GM06990 (cell line): ENCODE results near the gene TRIM40.

Experiments
- DNase-seq: peaks from one replicate; pipeline ENCODE4 v3.0.0-alpha.2; 2011; ENCODE audit not compliant: insufficient read length; ENCODE audit errors: extremely low read depth
- H3K27me3 ChIP-seq: replicated peaks from 2 replicates; pipeline ENCODE4 v1.6.0; 2011; ENCODE audit warnings: low read length; ENCODE audit not compliant: control insufficient read depth, insufficient read depth
- H3K36me3 ChIP-seq: 2 replicates; pipeline ENCODE4 v1.5.1; 2011; ENCODE audit warnings: low read length; ENCODE audit not compliant: control insufficient read depth, insufficient read depth
- H3K4me3 ChIP-seq: replicated peaks from 2 replicates; pipeline ENCODE4 v1.5.1; 2011; ENCODE audit warnings: low read depth, mild to moderate bottlenecking, control low read depth, low read length
- CTCF ChIP-seq: IDR thresholded peaks from 2 replicates; pipeline ENCODE4 v1.5.1; 2011; ENCODE audit warnings: low read length, control low read depth, mild to moderate bottlenecking, inconsistent platforms; ENCODE audit not compliant: insufficient read depth, poor library complexity, severe bottlenecking

Gene TRIM40

GRCh38 chr6:30157581-30157980 lies 21.6 kb downstream of the TRIM40 start:
- Histone ChIP-seq H3K27me3 (no peaks in the 10 kb centered on the region), H3K4me3 (no peak overlapping the region), H3K36me3 (no peaks in the 10 kb centered on the region)
- no peak for TF ChIP-seq CTCF
- no peak for DNase-seq

- no peak for DNase-seq
- H3K36me3 ChIP-seq = no peaks in the 10 kb centered on the region
- no peaks in the 10 kb centered on the region for H3K27me3 ChIP-seq
- TF ChIP-seq CTCF = no peak
- no peak overlapping the region for H3K4me3 ChIP-seq
Measured at GRCh38 chr6:30157999-30158398, 22.1 kb downstream of the TRIM40 start.

- DNase-seq = no peak
- Histone ChIP-seq H3K4me3 (no peak overlapping the region), H3K27me3 (no peaks in the 10 kb centered on the region), H3K36me3 (no peaks in the 10 kb centered on the region)
- no peak for TF ChIP-seq CTCF
Measured at GRCh38 chr6:30158475-30159040, 22.6 kb downstream of the TRIM40 start.

- TF ChIP-seq CTCF = no peak
- Histone ChIP-seq H3K4me3 (no peak overlapping the region), H3K27me3 (no peaks in the 10 kb centered on the region), H3K36me3 (no peaks in the 10 kb centered on the region)
- DNase-seq = no peak
Measured at GRCh38 chr6:30160008-30160784, 24.3 kb downstream of the TRIM40 start.

- DNase-seq = no peak
- Histone ChIP-seq H3K36me3 (no peaks in the 10 kb centered on the region), H3K4me3 (no peak within 1 kb of the TSS), H3K27me3 (no peaks in the 10 kb centered on the region)
- no peak for TF ChIP-seq CTCF
Measured at GRCh38 chr6:30160785-30161531, 25.0 kb downstream of the TRIM40 start, which contains the start of gene TRIM10. Gene TRIM10 (minus strand): TSS chr6:30161211. CDS start chr6:30160858, 353 bp downstream.
